NB4 (cell line): ENCODE results near the gene SLC10A4.

Source experiments
- MYC ChIP-seq: IDR thresholded peaks from 2 replicates; pipeline ENCODE4 v1.6.1; 2011; ENCODE audit warnings: low read depth, low read length
- POLR2A ChIP-seq: IDR thresholded peaks from 2 replicates; pipeline ENCODE4 v1.6.1; 2011; ENCODE audit warnings: mild to moderate bottlenecking; ENCODE audit not compliant: insufficient read length; ENCODE audit errors: extremely low read depth
- TF ChIP-seq, protein P1 (sequence below): IDR thresholded peaks from one replicate; pipeline ENCODE4 v1.5.1; 2012; ENCODE audit warnings: low read depth, low read length
- TF ChIP-seq, protein P2 (sequence below): IDR thresholded peaks from 2 replicates; pipeline ENCODE4 v1.6.1; 2011; ENCODE audit warnings: low read depth, low read length

DNA sequence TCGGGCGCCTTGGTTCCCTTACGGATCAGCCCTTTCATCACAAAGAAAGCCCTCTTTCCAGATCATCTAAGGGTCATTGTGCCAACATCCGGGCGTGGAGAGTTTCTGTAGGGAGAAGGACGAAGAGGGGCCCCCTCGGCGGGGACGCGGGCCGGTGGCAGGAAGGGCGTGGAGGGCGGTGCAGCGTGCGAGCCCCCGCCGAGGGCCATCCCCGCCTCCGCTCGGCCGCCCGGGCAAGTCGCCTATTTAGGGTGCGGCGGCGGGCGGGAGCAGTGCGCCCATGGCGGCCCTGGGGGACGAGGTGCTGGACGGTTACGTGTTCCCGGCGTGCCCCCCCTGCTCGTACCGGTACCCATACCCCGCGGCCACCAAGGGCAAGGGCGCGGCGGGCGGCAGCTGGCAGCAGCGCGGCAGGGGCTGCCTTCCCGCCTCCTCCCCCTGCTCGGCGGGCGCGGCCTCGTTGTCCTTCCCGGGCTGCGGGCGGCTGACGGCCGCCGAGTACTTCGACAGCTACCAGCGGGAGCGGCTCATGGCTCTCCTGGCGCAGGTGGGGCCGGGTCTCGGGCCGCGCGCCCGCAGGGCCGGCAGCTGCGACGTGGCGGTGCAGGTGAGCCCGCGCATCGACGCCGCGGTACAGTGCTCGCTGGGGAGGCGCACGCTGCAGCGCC, 7.0 kb downstream of the SLC10A4 start, which contains the start of gene ZAR1:
- no peak for TF ChIP-seq POLR2A
- no peak for TF ChIP-seq MYC
- TF ChIP-seq, protein P1, sequence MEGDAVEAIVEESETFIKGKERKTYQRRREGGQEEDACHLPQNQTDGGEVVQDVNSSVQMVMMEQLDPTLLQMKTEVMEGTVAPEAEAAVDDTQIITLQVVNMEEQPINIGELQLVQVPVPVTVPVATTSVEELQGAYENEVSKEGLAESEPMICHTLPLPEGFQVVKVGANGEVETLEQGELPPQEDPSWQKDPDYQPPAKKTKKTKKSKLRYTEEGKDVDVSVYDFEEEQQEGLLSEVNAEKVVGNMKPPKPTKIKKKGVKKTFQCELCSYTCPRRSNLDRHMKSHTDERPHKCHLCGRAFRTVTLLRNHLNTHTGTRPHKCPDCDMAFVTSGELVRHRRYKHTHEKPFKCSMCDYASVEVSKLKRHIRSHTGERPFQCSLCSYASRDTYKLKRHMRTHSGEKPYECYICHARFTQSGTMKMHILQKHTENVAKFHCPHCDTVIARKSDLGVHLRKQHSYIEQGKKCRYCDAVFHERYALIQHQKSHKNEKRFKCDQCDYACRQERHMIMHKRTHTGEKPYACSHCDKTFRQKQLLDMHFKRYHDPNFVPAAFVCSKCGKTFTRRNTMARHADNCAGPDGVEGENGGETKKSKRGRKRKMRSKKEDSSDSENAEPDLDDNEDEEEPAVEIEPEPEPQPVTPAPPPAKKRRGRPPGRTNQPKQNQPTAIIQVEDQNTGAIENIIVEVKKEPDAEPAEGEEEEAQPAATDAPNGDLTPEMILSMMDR, result no peak
- TF ChIP-seq, protein P2, sequence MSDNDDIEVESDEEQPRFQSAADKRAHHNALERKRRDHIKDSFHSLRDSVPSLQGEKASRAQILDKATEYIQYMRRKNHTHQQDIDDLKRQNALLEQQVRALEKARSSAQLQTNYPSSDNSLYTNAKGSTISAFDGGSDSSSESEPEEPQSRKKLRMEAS, result no peak
